22Rv1 (cell line): ENCODE results near the gene PIH1D1.

ENCODE experiments used
- CTCF ChIP-seq: fragments of 450-650 bp; IDR thresholded peaks from 2 replicates; pipeline ENCODE4 v1.5.1; 2017; ENCODE audit warnings: mild to moderate bottlenecking
- ZFX ChIP-seq: fragments of 450-650 bp; IDR thresholded peaks from 2 replicates; pipeline ENCODE4 v1.6.1; 2017; ENCODE audit warnings: antibody characterized with exemption, borderline replicate concordance

GRCh38 chr19:49428547-49429451 is 22.8 kb downstream of the PIH1D1 start:
- no peak for TF ChIP-seq CTCF
- TF ChIP-seq ZFX: no peak
